Activated CD4-positive, alpha-beta memory T cell treated with anti-CD3 and anti-CD28 coated beads for 36 hours (primary cell): ENCODE data around the gene KLHL22. TPM values are rescaled to one million over a fixed set of nuclear protein-coding genes. Genes with fewer than 3 reads are reported as not detected.

Experiments
- CTCF ChIA-PET: fragments of 350-600 bp; sonication (Branson Sonifier 250); formaldehyde crosslinking; loops from one replicate; lab custom pipeline; 2021; ENCODE audit warnings: antibody characterized with exemption, inconsistent platforms; lab: Charles Lee
- POLR2A ChIA-PET: fragments of 350-600 bp; sonication (Branson Sonifier 250); formaldehyde crosslinking; loops from one replicate; lab custom pipeline; 2021; ENCODE audit warnings: antibody characterized with exemption; lab: Charles Lee
- DNase-seq: peaks from one replicate; pipeline ENCODE4 v3.0.0-alpha.2; 2020
- H3K27ac Mint-ChIP-seq: one replicate; pipeline ENCODE4 v1.8.0; 2021; ENCODE audit warnings: mixed read lengths
- H3K27me3 Mint-ChIP-seq: one replicate; pipeline ENCODE4 v1.8.0; 2021; ENCODE audit warnings: mixed read lengths
- H3K36me3 Mint-ChIP-seq: one replicate; pipeline ENCODE4 v1.8.0; 2021; ENCODE audit warnings: mixed read lengths
- H3K4me1 Mint-ChIP-seq: one replicate; pipeline ENCODE4 v1.8.0; 2021; ENCODE audit warnings: low read depth, mixed read lengths
- H3K4me3 Mint-ChIP-seq: one replicate; pipeline ENCODE4 v1.8.0; 2021; ENCODE audit warnings: mild to moderate bottlenecking, mixed read lengths
- H3K9me3 Mint-ChIP-seq: one replicate; pipeline ENCODE4 v1.8.0; 2021; ENCODE audit warnings: mixed read lengths
- intact Hi-C: fragments of 100-400 bp; cut with micrococcal nuclease; formaldehyde crosslinking; loops from one replicate; pipeline ENCODE4 v1.15.1; 2023
- total RNA-seq, 2 experiments: library from RNA; stranded (reverse); gene quantifications; one replicate each; pipeline ENCODE4 v1.2.3, GENCODE V29; 2021

Gene KLHL22
- total RNA-seq, 2 experiments from 2014 or later, result 23.3 to 25.5 TPM

GRCh38 chr22:20522134-20523004 lies 26.8 kb upstream of the KLHL22 start:
- H3K36me3 Mint-ChIP-seq, result peaks cover 34% of the 10 kb centered on the region
- ChIA-PET POLR2A (no interaction called here), CTCF (interaction anchor here (1.5 to 3.9 kb wide), 2 partner anchors 29 to 42 kb away, joined by 4 to 21 read pairs; no protein-coding TSS in a partner anchor)
- no peak overlapping the region for H3K27ac Mint-ChIP-seq
- intact Hi-C loops, result loop anchor here (1.0 to 2.0 kb wide), 2 partner anchors 14 to 29 kb away; no protein-coding TSS in a partner anchor
- no peak for DNase-seq
- H3K27me3 Mint-ChIP-seq, result no peaks in the 10 kb centered on the region
- peaks cover 76% of the 10 kb centered on the region for H3K4me1 Mint-ChIP-seq
- H3K9me3 Mint-ChIP-seq, result no peaks in the 10 kb centered on the region
- H3K4me3 Mint-ChIP-seq, result no peak overlapping the region

DNA sequence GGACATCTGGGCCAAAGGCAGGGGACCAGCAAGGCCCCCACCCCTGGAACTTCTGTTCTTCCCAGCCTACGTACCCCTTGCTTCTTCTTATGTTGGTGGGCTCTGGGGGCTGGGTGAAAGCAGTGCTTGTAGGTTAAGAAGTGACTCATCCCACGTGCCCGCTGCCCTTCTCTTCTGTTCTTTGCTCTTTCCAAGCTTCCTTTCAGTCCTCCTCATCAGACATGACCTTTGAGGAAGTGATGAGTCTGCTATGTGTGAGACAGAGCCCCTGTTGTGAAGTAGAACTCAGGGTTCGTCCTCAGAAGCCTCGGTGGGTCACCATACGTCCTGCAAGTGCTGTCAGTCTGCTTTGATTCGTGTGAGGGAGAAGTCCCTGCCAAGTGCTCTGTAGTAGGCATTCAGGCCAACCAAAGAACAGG lies 24.5 kb upstream of the KLHL22 start:
- H3K4me3 Mint-ChIP-seq, result no peak overlapping the region
- POLR2A ChIA-PET, result interaction anchor here (1.3 to 1.4 kb wide), 2 partner anchors 12 to 37 kb away, joined by 5 to 6 read pairs; partner anchors contain the start of gene MED15

GRCh38 chr22:20519558-20519957 lies 24.0 kb upstream of the KLHL22 start:
- Mint-ChIP-seq H3K27me3 (no peaks in the 10 kb centered on the region), H3K4me1 (peaks cover 81% of the 10 kb centered on the region), H3K27ac (peak overlapping the region; percentile 61), H3K4me3 (no peak overlapping the region), H3K36me3 (peaks cover 29% of the 10 kb centered on the region), H3K9me3 (no peaks in the 10 kb centered on the region)
- ChIA-PET POLR2A (interaction anchor here (1.3 to 1.4 kb wide), 2 partner anchors 11 to 37 kb away, joined by 5 to 6 read pairs; partner anchors contain the start of gene MED15), CTCF (interaction anchor here (0.7 to 1.9 kb wide), 3 partner anchors 11 to 45 kb away, joined by 3 to 6 read pairs (median 3); no protein-coding TSS in a partner anchor)
- DNase-seq, result no peak
- intact Hi-C loops, result no loop called here

More for the DNA sequence above, 24.5 kb upstream of the KLHL22 start:
- H3K27me3 Mint-ChIP-seq, result no peaks in the 10 kb centered on the region
- peak; percentile 47 for DNase-seq
- peaks cover 27% of the 10 kb centered on the region for H3K36me3 Mint-ChIP-seq
- H3K4me1 Mint-ChIP-seq, result peaks cover 79% of the 10 kb centered on the region
- CTCF ChIA-PET, result interaction anchor here (0.7 to 1.9 kb wide), 3 partner anchors 11 to 44 kb away, joined by 3 to 6 read pairs (median 3); no protein-coding TSS in a partner anchor
- peak overlapping the region; percentile 61 for H3K27ac Mint-ChIP-seq
- H3K9me3 Mint-ChIP-seq, result no peaks in the 10 kb centered on the region
- intact Hi-C loops, result no loop called here

DNA sequence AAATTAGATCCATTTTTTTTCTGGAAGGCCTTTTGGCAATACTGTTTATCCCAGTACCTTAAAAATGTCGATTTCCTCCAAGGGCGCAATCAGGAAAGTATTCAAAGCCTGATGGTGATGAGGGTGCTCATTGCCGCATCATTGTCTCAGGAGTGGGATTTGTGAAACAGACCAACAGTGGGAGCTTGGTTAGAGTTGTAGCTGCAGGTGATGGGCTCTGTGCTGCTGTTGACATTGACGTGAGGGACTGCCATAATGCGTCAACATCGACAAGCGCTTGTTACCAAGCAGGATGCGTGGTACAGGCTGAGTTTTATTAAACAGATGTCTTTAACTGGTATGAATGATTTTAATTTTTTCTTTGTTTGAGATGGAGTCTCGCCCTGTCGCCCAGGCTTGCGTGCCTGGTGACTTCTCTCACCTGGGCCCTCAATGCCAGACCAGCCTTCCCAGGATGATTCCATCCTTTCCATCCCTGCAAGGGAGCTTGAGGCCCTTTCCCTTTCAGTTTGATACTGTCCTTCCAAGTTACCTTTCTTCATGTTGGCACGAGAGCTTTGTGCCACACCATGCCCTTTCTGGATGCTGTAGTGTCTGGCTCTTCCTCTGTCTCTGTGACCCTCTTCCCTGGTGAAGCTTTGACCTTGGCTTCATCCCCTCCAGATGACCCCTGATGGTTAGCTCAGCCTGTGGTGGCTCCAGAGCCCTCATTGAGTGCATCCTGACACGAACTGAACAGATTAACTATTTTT lies 22.4 kb upstream of the KLHL22 start:
- H3K4me3 Mint-ChIP-seq, result no peak overlapping the region
- H3K27ac Mint-ChIP-seq, result peak overlapping the region; percentile 68
- no peaks in the 10 kb centered on the region for H3K9me3 Mint-ChIP-seq
- POLR2A ChIA-PET, result interaction anchor here (2.1 kb wide), 1 partner anchor 10 kb away, joined by 11 read pairs; the partner anchor contains the start of gene MED15
- peaks cover 34% of the 10 kb centered on the region for H3K36me3 Mint-ChIP-seq
- no peak for DNase-seq
- intact Hi-C loops, result no loop called here
- CTCF ChIA-PET, result interaction anchor here (1.2 to 2.1 kb wide), 4 partner anchors 10 to 54 kb away, joined by 3 to 10 read pairs (median 4); partner anchors contain the start of gene MED15
- H3K4me1 Mint-ChIP-seq, result peaks cover 77% of the 10 kb centered on the region
- no peaks in the 10 kb centered on the region for H3K27me3 Mint-ChIP-seq

- peak; percentile 21 for DNase-seq
- Mint-ChIP-seq H3K27ac (peak overlapping the region; percentile 68), H3K9me3 (no peaks in the 10 kb centered on the region), H3K36me3 (peaks cover 32% of the 10 kb centered on the region), H3K4me1 (peaks cover 71% of the 10 kb centered on the region), H3K27me3 (no peaks in the 10 kb centered on the region), H3K4me3 (no peak overlapping the region)
- ChIA-PET POLR2A (interaction anchor here (2.1 kb wide), 1 partner anchor 9 kb away, joined by 11 read pairs; the partner anchor contains the start of gene MED15), CTCF (interaction anchor here (1.2 to 2.1 kb wide), 4 partner anchors 9 to 55 kb away, joined by 3 to 10 read pairs (median 4); partner anchors contain the start of gene MED15)
- intact Hi-C loops, result no loop called here
These were observed 21.8 kb upstream of the KLHL22 start for GRCh38 chr22:20517422-20517821.

- H3K9me3 Mint-ChIP-seq, result no peaks in the 10 kb centered on the region
- no peak for DNase-seq
- intact Hi-C loops, result no loop called here
- peaks cover 28% of the 10 kb centered on the region for H3K36me3 Mint-ChIP-seq
- H3K27me3 Mint-ChIP-seq, result no peaks in the 10 kb centered on the region
- H3K4me1 Mint-ChIP-seq, result peaks cover 72% of the 10 kb centered on the region
- no peak overlapping the region for H3K4me3 Mint-ChIP-seq
- ChIA-PET POLR2A (interaction anchor here (2.1 kb wide), 1 partner anchor 8 kb away, joined by 11 read pairs; the partner anchor contains the start of gene MED15), CTCF (interaction anchor here (2.1 kb wide), 1 partner anchor 48 kb away, joined by 10 read pairs; no protein-coding TSS in a partner anchor)
- H3K27ac Mint-ChIP-seq, result no peak overlapping the region
These were observed 20.8 kb upstream of the KLHL22 start for GRCh38 chr22:20516399-20516798.

DNA sequence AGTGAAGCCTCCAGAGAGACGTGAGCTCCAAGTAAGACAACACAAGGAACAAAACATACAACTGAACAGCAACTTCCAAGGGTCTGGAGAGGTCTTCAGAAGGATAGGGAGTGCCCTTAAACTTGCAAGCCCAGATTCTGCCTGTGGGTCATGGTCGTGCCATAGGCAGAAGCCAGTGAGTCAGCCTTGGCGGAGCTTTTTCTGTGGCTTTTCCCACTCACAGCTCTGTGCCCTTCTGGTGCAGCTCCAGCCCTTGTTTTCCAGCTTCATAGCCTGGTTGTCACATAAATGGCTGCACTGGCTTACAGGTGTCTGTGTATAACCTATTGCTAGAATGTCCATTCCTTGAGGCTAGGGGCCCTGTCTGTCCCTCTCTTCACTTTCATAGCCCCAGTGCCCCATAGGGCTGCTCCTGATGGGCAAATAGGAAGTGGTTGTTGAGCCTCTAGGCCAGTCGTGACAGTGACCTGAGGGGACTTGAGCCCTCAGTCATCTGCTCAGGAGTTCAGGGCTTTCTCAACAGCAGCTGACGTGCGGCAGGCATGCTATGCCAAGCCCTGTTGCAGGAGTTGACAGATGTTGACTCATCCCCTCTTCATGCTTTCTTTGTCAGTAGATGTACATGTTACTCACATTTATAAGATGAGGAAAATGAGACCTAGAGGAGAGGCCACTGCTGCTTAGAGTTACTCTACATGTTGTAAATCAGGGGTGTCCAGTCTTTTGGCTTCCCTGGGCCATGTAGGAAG lies 19.2 kb upstream of the KLHL22 start:
- intact Hi-C loops, result no loop called here
- CTCF ChIA-PET, result interaction anchor here (0.8 to 4.1 kb wide), 4 partner anchors 35 to 97 kb away, joined by 3 to 26 read pairs (median 4); no protein-coding TSS in a partner anchor
- H3K27me3 Mint-ChIP-seq, result no peaks in the 10 kb centered on the region
- H3K4me1 Mint-ChIP-seq, result peaks cover 78% of the 10 kb centered on the region
- no peak overlapping the region for H3K27ac Mint-ChIP-seq
- H3K4me3 Mint-ChIP-seq, result no peak overlapping the region
- POLR2A ChIA-PET, result interaction anchor here (0.7 kb wide), 1 partner anchor 35 kb away, joined by 3 read pairs; no protein-coding TSS in a partner anchor
- H3K36me3 Mint-ChIP-seq, result peaks cover 24% of the 10 kb centered on the region
- DNase-seq, result peak; percentile 29
- H3K9me3 Mint-ChIP-seq, result no peaks in the 10 kb centered on the region

GRCh38 chr22:20511578-20512229 lies 16.1 kb upstream of the KLHL22 start:
- Mint-ChIP-seq H3K9me3 (no peaks in the 10 kb centered on the region), H3K36me3 (peaks cover 33% of the 10 kb centered on the region), H3K27me3 (no peaks in the 10 kb centered on the region), H3K4me1 (peaks cover 74% of the 10 kb centered on the region), H3K4me3 (no peak overlapping the region), H3K27ac (no peak overlapping the region)
- DNase-seq, result no peak
- intact Hi-C loops, result no loop called here
- ChIA-PET CTCF (interaction anchor here (0.9 to 4.1 kb wide), 2 partner anchors 38 to 53 kb away, joined by 3 to 26 read pairs; no protein-coding TSS in a partner anchor), POLR2A (no interaction called here)

DNA sequence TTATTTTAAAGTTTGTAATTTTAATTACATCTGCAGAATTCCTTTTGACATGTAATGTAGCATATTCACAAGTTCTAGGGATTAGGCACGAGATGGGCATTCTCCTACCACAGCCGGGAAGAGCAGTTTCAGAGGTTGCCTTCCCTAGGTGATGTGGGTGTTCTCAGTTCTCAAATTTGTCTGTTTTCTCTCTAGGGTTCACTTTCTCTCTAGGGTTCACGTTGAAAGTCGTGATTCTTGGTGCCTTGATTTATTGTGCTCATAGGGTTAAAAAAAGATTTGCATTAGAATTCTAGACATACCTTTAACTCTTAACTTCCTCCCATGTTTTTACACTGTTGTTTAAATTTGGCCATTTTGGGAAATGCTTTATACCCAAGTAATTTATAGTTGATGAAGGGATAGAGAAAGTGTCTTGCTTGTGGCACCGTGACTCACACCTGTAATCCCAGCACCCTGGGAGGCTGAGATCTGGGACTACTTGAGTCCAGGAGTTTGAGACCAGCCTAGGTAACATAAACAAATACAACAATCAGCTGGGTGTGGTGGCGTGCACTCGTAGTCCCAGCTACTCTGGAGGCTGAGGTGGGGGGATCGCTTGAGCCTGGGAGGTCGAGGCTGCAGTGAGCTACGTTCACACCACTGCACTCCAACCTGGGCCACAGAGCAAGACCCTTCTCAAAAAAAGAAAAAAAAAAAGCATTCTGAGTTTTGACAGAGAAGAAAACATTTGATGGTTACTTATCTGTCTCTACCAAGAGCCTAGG lies 15.4 kb upstream of the KLHL22 start:
- DNase-seq, result no peak
- Mint-ChIP-seq H3K4me3 (no peak overlapping the region), H3K27me3 (no peaks in the 10 kb centered on the region), H3K9me3 (no peaks in the 10 kb centered on the region), H3K27ac (no peak overlapping the region), H3K4me1 (peaks cover 71% of the 10 kb centered on the region), H3K36me3 (peaks cover 33% of the 10 kb centered on the region)
- CTCF ChIA-PET, result interaction anchor here (3.9 to 4.1 kb wide), 2 partner anchors 41 to 54 kb away, joined by 26 to 28 read pairs; no protein-coding TSS in a partner anchor
- intact Hi-C loops, result no loop called here
- POLR2A ChIA-PET, result interaction anchor here (1.1 to 4.2 kb wide), 2 partner anchors 13 to 40 kb away, joined by 3 to 43 read pairs; no protein-coding TSS in a partner anchor
